Measurements from ENCODE around the gene MEG3.

GRCh38 chr14:100824091-100824551 lies 1.8 kb upstream of the MEG3 start:
- TF ChIP-seq SUZ12 (IDR thresholded peaks at IDR 0.05; ENCODE audit: low read length): no peak
- no peak for TF ChIP-seq POLR2A (IDR thresholded peaks at IDR 0.05; ENCODE audit: control extremely low read depth in 1 of 2, low read depth in 2 of 2, low read length in 2 of 2)
- TF ChIP-seq, protein P1, sequence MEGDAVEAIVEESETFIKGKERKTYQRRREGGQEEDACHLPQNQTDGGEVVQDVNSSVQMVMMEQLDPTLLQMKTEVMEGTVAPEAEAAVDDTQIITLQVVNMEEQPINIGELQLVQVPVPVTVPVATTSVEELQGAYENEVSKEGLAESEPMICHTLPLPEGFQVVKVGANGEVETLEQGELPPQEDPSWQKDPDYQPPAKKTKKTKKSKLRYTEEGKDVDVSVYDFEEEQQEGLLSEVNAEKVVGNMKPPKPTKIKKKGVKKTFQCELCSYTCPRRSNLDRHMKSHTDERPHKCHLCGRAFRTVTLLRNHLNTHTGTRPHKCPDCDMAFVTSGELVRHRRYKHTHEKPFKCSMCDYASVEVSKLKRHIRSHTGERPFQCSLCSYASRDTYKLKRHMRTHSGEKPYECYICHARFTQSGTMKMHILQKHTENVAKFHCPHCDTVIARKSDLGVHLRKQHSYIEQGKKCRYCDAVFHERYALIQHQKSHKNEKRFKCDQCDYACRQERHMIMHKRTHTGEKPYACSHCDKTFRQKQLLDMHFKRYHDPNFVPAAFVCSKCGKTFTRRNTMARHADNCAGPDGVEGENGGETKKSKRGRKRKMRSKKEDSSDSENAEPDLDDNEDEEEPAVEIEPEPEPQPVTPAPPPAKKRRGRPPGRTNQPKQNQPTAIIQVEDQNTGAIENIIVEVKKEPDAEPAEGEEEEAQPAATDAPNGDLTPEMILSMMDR (IDR thresholded peaks at IDR 0.05; ENCODE audit: control extremely low read depth in 1 of 3, insufficient read depth in 1 of 3, low read depth in 1 of 3, low read length in 3 of 3): no peak
- no peak for TF ChIP-seq EGR1 (IDR thresholded peaks at IDR 0.05; ENCODE audit: borderline replicate concordance, low read depth, low read length)
- no peak for TF ChIP-seq BRCA1 (IDR thresholded peaks at IDR 0.05; ENCODE audit: low read depth, low read length)
- no peak for TF ChIP-seq USF2 (IDR thresholded peaks at IDR 0.05; ENCODE audit: low read length)
- TF ChIP-seq POLR2AphosphoS5 (IDR thresholded peaks at IDR 0.05; ENCODE audit: low read depth, low read length): no peak
- TF ChIP-seq CHD2 (IDR thresholded peaks at IDR 0.05; ENCODE audit: low read length): no peak
- TF ChIP-seq JUN (IDR thresholded peaks at IDR 0.05; ENCODE audit: low read depth, low read length): no peak
- TF ChIP-seq, protein P2, sequence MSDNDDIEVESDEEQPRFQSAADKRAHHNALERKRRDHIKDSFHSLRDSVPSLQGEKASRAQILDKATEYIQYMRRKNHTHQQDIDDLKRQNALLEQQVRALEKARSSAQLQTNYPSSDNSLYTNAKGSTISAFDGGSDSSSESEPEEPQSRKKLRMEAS (IDR thresholded peaks at IDR 0.05): no peak

Data from H1 (cell line).